HG03045 (cell line): ENCODE data around the gene PEAR1.

Experiments
- ATAC-seq: cut with Tn5 transposase; IDR thresholded peaks from one replicate; pipeline ENCODE4 v1.9.1; 2021; ENCODE audit warnings: mild to moderate bottlenecking, moderate library complexity; ENCODE audit not compliant: unreplicated experiment

Gene PEAR1

GRCh38 chr1:156958247-156958714 lies 64.8 kb downstream of the PEAR1 start:
- no peak for ATAC-seq

DNA sequence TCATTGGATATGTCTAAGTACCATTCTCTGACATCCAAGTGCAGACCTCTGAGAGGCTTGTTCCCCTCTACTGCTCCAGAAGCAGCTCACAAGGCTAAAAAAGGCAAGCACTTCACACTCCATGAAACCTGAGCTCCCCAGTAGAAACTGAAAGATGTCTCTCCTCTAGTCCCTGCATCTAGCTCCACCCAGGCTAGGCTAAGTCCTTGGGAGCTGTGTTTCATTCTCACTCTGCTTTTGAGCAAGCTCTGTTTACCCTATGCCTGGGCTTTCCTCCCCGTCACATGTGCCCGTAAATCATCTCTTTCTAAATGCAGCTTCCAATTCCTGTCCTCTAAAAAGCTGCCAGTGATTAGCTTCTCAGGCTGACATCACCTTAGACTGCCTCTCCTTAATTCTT lies 65.9 kb downstream of the PEAR1 start:
- no peak for ATAC-seq

DNA sequence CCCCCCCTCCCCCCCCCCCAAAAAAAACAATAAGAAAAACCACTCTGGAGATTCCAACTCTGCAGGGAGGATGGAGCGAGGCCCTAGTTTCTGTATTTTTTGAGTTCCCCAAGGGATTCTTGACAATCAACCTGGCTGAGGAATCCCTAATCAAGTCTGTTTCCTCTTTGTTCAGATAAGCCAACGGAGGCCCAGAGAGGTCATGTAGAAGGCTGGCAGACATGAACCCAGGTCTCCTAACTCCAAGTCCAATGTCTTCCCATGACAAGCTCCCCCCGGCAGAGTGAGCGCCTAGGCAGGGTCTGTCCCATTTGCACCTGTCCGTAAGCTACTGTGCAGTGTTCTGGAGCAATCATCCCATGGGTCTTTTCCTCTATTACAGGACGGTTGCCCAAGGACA lies 66.4 kb downstream of the PEAR1 start:
- ATAC-seq: no peak

- ATAC-seq: no peak
Observed at GRCh38 chr1:156961709-156962108, 68.2 kb downstream of the PEAR1 start.

DNA sequence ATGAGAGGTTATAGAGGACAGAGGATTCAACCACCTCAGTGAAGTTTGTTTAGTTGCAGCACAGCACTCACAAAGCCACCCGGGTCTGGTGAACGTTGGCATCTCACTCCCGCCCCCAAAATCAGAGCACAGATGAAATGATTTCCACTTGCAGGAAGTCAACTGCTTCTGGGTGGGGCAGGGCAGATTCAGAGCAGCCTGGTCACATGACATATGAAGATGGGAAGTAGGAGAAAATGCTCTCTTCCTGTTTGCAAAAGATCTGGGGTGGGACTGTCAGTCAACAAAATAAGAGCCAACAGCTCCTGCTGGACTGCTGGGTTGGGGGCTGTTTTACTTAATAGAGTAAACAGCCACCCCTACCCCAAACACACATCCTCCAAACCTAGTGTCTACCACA lies 70.1 kb downstream of the PEAR1 start:
- no peak for ATAC-seq

DNA sequence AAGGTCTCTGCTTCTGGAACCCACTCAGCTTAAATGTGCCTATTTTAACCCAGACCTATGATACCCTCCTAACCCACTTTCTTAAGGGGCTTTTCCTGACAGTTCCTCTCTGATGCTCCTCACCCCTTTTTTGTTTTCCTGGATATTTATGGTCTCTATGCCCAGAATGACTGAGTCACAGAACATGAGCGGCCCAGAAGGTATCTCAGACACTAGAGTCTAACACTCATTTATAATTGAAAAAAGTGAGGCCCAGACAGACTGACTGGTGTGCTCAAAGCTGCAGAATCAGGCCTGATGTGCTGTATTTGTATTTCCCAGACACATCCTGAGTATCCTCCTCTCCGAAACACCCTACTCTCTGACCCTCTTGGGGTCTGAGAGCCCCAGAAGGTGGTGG lies 70.9 kb downstream of the PEAR1 start:
- ATAC-seq: no peak
